ENCODE results near the gene TRANK1. TPM values are rescaled to one million over a fixed set of nuclear protein-coding genes. Genes with fewer than 3 reads are reported as not detected.

The TRANK1 gene
- total and polyA plus RNA-seq, 2 of the 8 experiments (the other 6 are each of a cell fraction or from before 2014, with no cell fraction given): 2.9 to 8.8 TPM

DNA sequence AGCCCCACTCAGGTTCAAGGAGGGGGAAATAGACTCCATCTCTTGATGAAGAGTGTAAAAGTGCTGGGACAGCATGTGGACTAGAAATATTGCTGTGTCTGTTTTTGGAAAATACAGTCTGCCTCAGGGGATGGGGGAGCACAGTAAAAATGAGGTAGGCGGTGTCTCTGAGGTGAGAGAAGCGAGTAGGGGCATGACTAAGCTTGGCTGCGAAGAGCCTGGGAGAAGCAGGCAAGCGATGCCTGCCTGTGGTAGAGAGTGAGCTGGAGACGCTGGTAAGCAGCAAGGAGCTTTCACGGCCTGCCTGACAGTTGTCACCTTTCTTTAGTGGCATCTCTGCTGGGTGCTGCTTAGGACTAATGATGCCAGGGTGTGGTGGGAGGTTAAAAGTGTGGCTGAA lies 131.5 kb downstream of the TRANK1 start:
- Histone ChIP-seq H2BK15ac (ENCODE audit: low read length) (no peak overlapping the region), H3K27ac (ENCODE audit: low read depth, low read length) (no peak overlapping the region), H4K20me1 (replicated peaks in 1 of 2; ENCODE audit: control insufficient read depth in 1 of 2, insufficient read depth in 2 of 2, low read length in 2 of 2) (no peaks in the 10 kb centered on the region), H3K56ac (replicated peaks; ENCODE audit: insufficient read length, low read depth, low read length) (no peak overlapping the region), H3K27me3 (replicated peaks in 1 of 4; ENCODE audit: control insufficient read depth in 3 of 4, extremely low read depth in 1 of 4, insufficient read depth in 3 of 4, low read length in 3 of 4) (no peaks in the 10 kb centered on the region), H3K23me2 (ENCODE audit: low read depth, low read length) (no peaks in the 10 kb centered on the region), H3K4ac (replicated peaks; ENCODE audit: insufficient read length, low read depth, low read length) (no peak overlapping the region), H4K91ac (replicated peaks; ENCODE audit: insufficient read length, low read length) (no peak overlapping the region), H3K4me2 (ENCODE audit: insufficient read depth in 1 of 2, low read depth in 2 of 2, low read length in 2 of 2) (no peak overlapping the region), H3K18ac (ENCODE audit: extremely low read depth, low read length) (no peak overlapping the region), H3K9ac (replicated peaks in 1 of 4; ENCODE audit: extremely low read depth in 1 of 4, low read depth in 3 of 4, low read length in 3 of 4) (no peak overlapping the region), H2AK5ac (ENCODE audit: low read depth, low read length) (no peak overlapping the region), H3K23ac (ENCODE audit: insufficient read length) (no peak overlapping the region), H3K79me2 (ENCODE audit: control insufficient read depth in 1 of 2, insufficient read depth in 2 of 2, low read length in 2 of 2) (no peaks in the 10 kb centered on the region), H3K9me3 (ENCODE audit: insufficient read depth in 2 of 2, low read depth in 1 of 2, low read length in 1 of 2) (no peaks in the 10 kb centered on the region), H3K4me1 (replicated peaks in 1 of 4; ENCODE audit: control insufficient read depth in 3 of 4, insufficient read depth in 4 of 4, low read length in 3 of 4) (no peaks in the 10 kb centered on the region; a peak in 2 of 7 replicates), H4K5ac (ENCODE audit: insufficient read length, low read depth, low read length) (no peak overlapping the region), H3K36me3 (ENCODE audit: control insufficient read depth in 2 of 4, insufficient read depth in 4 of 4, low read length in 3 of 4) (no peaks in the 10 kb centered on the region), H4K8ac (ENCODE audit: extremely low read depth, insufficient read depth, low read length) (no peak overlapping the region), H2AFZ (ENCODE audit: low read length) (no peak overlapping the region), H2BK120ac (replicated peaks; ENCODE audit: low read depth, low read length) (no peak overlapping the region), H2BK5ac (ENCODE audit: low read depth, low read length) (no peak overlapping the region), H2BK12ac (ENCODE audit: low read depth, low read length) (no peak overlapping the region), H3K14ac (ENCODE audit: insufficient read length) (no peak overlapping the region), H3K79me1 (ENCODE audit: low read depth, low read length) (no peaks in the 10 kb centered on the region), H3K4me3 (ENCODE audit: extremely low read depth in 1 of 4, insufficient read depth in 2 of 4, low read depth in 3 of 4, low read length in 4 of 4) (no peak overlapping the region), H2BK20ac (ENCODE audit: low read length) (no peak overlapping the region)
- no peak for FAIRE-seq
- ChIA-PET CTCF (ENCODE audit: partially characterized antibody) (interaction anchor here (0.8 to 10.8 kb wide), 9 partner anchors 10 to 216 kb away, joined by 3 to 106 read pairs (median 21); partner anchors contain the start of gene TRANK1), POLR2A (ENCODE audit: partially characterized antibody) (interaction anchor here (0.6 kb wide), 1 partner anchor 86 kb away, joined by 3 read pairs; no protein-coding TSS in a partner anchor)
- WGBS, 2 experiments (ENCODE audit: extremely low coverage in 1 of 2, insufficient coverage in 1 of 2, insufficient read length in 1 of 2, insufficient replicate concordance in 2 of 2, low coverage in 1 of 2, low lambda C conversion rate in 2 of 2, missing lambda C conversion rate in 1 of 2): 84% methylated on average over 6 of the region's 6 CpGs; no CpG with 5 or more reads in 1 of the 2 experiments
- no peak for DNase-seq (ENCODE audit: low read depth in 1 of 2, low spot score in 2 of 2)
- TF ChIP-seq KDM4A (IDR thresholded peaks at IDR 0.05; ENCODE audit: low read depth, low read length, severe bottlenecking): no peak
- no peak for TF ChIP-seq TCF12 (IDR thresholded peaks at IDR 0.05; ENCODE audit: low read depth, low read length)
- TF ChIP-seq ASH2L (IDR thresholded peaks at IDR 0.05; ENCODE audit: low read length): no peak

Measured in H1 (cell line).